ENCODE results near the gene KCNQ1OT1. TPM values are rescaled to one million over a fixed set of nuclear protein-coding genes. Genes with fewer than 3 reads are reported as not detected.

Gene KCNQ1OT1
- total and polyA plus RNA-seq, 12 donors = 0.15 to 10.6 (median 1.1) TPM

- peaks cover 0 to 5% of the 10 kb centered on the region in 2 donors for H3K4me1 ChIP-seq (replicated peaks in 1 of 2)
- no peak for TF ChIP-seq POLR2A (IDR thresholded peaks at IDR 0.05)
- TF ChIP-seq CTCF (IDR thresholded peaks at IDR 0.05) = no peak
- H3K27me3 ChIP-seq = no peaks in the 10 kb centered on the region
- H3K27ac ChIP-seq = no peak overlapping the region
- 59 to 64% (median 62%) methylated on average over 3 of the region's 3 CpGs for WGBS, 4 donors
- H3K9me3 ChIP-seq (replicated peaks in 1 of 3) = peaks cover 0 to under 1% (median 0%) of the 10 kb centered on the region in 3 donors
- peaks cover 0 to 5% of the 10 kb centered on the region in 2 donors for H3K36me3 ChIP-seq (replicated peaks in 1 of 2)
- no peak overlapping the region for H3K4me3 ChIP-seq
- intact Hi-C loops (cut with DNase I) = no loop called here
- DNase-seq = no peak
Measured at GRCh38 chr11:2625183-2625582, 74.6 kb downstream of the KCNQ1OT1 start.

GRCh38 chr11:2621894-2622293 lies 77.9 kb downstream of the KCNQ1OT1 start:
- no peak overlapping the region for H3K27ac ChIP-seq
- no peak overlapping the region for H3K4me3 ChIP-seq
- no peaks in the 10 kb centered on the region for H3K9me3 ChIP-seq (replicated peaks in 1 of 3)
- no peak for TF ChIP-seq CTCF (IDR thresholded peaks at IDR 0.05)
- no peak for TF ChIP-seq POLR2A (IDR thresholded peaks at IDR 0.05)
- H3K27me3 ChIP-seq = no peaks in the 10 kb centered on the region
- no peak for DNase-seq
- 28 to 31% (median 31%) methylated on average over 3 of the region's 3 CpGs for WGBS, 4 donors
- peaks cover 0 to 5% of the 10 kb centered on the region in 2 donors for H3K4me1 ChIP-seq (replicated peaks in 1 of 2)
- intact Hi-C loops (cut with DNase I) = no loop called here
- peaks cover 0 to 5% of the 10 kb centered on the region in 2 donors for H3K36me3 ChIP-seq (replicated peaks in 1 of 2)

GRCh38 chr11:2612884-2613571 lies 86.8 kb downstream of the KCNQ1OT1 start:
- Histone ChIP-seq H3K36me3 (replicated peaks in 1 of 2) (no peaks in the 10 kb centered on the region), H3K4me1 (replicated peaks in 1 of 2) (peaks cover 0 to 5% of the 10 kb centered on the region in 2 donors), H3K27ac (no peak overlapping the region), H3K27me3 (no peaks in the 10 kb centered on the region), H3K4me3 (no peak overlapping the region), H3K9me3 (replicated peaks in 1 of 3) (peaks cover 0 to 14% (median 4%) of the 10 kb centered on the region in 3 donors)
- no peak for DNase-seq
- intact Hi-C loops (cut with DNase I) = no loop called here
- 86 to 89% (median 88%) methylated on average over 4 of the region's 4 CpGs for WGBS, 4 donors
- TF ChIP-seq POLR2A (IDR thresholded peaks at IDR 0.05) (no peak), CTCF (IDR thresholded peaks at IDR 0.05) (no peak)

- Histone ChIP-seq H3K9me3 (replicated peaks in 1 of 3) (peaks cover 0 to 14% (median 4%) of the 10 kb centered on the region in 3 donors), H3K27ac (no peak overlapping the region), H3K4me1 (replicated peaks in 1 of 2) (no peaks in the 10 kb centered on the region), H3K4me3 (no peak overlapping the region), H3K27me3 (no peaks in the 10 kb centered on the region), H3K36me3 (replicated peaks in 1 of 2) (no peaks in the 10 kb centered on the region)
- no peak for DNase-seq
- intact Hi-C loops (cut with DNase I) = no loop called here
- no peak for TF ChIP-seq CTCF (IDR thresholded peaks at IDR 0.05)
- WGBS, 4 donors = 86 to 97% (median 92%) methylated on average over 2 of the region's 2 CpGs
Measured at GRCh38 chr11:2609345-2609744, 90.4 kb downstream of the KCNQ1OT1 start.

Data from adrenal gland (tissue), 12 donors.